ENCODE results near the gene FOXP1.

DNA sequence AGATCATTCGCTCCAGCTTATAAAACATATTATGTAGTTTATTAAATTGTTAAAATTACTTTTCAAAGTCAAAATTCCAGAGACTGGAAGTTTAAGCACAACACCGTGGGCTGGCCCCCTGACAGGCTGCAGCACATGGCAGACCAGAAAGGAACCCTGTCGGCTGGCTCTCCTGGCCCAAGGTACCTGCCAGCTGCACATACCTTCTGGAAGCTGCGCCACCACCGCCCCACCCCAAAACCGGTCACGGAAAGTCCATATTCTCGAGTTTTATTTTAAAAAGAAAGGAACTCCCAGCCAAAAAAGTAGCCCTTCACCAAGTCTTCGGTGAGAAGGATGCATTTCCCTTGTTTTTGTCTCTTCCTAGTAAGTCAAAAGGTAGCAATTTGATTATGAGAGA, 94.6 kb downstream of the FOXP1 start:
- TF ChIP-seq HDAC2 (IDR thresholded peaks at IDR 0.05; ENCODE audit: borderline replicate concordance in 1 of 2, low read depth in 2 of 2, low read length in 2 of 2) (no peak), POLR2AphosphoS5 (IDR thresholded peaks at IDR 0.05; ENCODE audit: low read depth, low read length) (no peak), TAF1 (IDR thresholded peaks at IDR 0.05; ENCODE audit: low read depth, low read length) (no peak), NRF1 (IDR thresholded peaks at IDR 0.05; ENCODE audit: low read depth, low read length) (no peak)
- TF ChIP-seq, protein P1, sequence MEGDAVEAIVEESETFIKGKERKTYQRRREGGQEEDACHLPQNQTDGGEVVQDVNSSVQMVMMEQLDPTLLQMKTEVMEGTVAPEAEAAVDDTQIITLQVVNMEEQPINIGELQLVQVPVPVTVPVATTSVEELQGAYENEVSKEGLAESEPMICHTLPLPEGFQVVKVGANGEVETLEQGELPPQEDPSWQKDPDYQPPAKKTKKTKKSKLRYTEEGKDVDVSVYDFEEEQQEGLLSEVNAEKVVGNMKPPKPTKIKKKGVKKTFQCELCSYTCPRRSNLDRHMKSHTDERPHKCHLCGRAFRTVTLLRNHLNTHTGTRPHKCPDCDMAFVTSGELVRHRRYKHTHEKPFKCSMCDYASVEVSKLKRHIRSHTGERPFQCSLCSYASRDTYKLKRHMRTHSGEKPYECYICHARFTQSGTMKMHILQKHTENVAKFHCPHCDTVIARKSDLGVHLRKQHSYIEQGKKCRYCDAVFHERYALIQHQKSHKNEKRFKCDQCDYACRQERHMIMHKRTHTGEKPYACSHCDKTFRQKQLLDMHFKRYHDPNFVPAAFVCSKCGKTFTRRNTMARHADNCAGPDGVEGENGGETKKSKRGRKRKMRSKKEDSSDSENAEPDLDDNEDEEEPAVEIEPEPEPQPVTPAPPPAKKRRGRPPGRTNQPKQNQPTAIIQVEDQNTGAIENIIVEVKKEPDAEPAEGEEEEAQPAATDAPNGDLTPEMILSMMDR (IDR thresholded peaks at IDR 0.05; ENCODE audit: control extremely low read depth in 1 of 3, insufficient read depth in 1 of 3, low read depth in 1 of 3, low read length in 3 of 3) = no peak
- TF ChIP-seq, protein P2, sequence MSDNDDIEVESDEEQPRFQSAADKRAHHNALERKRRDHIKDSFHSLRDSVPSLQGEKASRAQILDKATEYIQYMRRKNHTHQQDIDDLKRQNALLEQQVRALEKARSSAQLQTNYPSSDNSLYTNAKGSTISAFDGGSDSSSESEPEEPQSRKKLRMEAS (IDR thresholded peaks at IDR 0.05) = no peak

All from H1 (cell line).